ENCODE measurements around the gene RBKS. TPM values are rescaled to one million over a fixed set of nuclear protein-coding genes. Genes with fewer than 3 reads are reported as not detected.

RBKS gene
- total RNA-seq, 3 donors from 2014 or later, result 1.1 to 5.1 (median 2.9) TPM

GRCh38 chr2:27916293-27916995 lies 26.3 kb upstream of the RBKS start:
- Histone ChIP-seq H3K4me1 (peaks cover 3 to 5% of the 10 kb centered on the region in 2 donors), H3K27me3 (no peaks in the 10 kb centered on the region), H3K36me3 (no peaks in the 10 kb centered on the region), H3K27ac (peak overlapping the region; percentile 60 to 76), H3K9me3 (no peaks in the 10 kb centered on the region), H3K4me3 (no peak overlapping the region)
- intact Hi-C loops (cut with DNase I; ENCODE audit: low total_unique reads), result no loop called here
- TF ChIP-seq CTCF (IDR thresholded peaks at IDR 0.05) (no peak), POLR2AphosphoS5 (IDR thresholded peaks at IDR 0.05) (no peak), POLR2A (IDR thresholded peaks at IDR 0.05) (no peak)
- DNase-seq (ENCODE audit: low spot score in 2 of 2), result no peak

DNA sequence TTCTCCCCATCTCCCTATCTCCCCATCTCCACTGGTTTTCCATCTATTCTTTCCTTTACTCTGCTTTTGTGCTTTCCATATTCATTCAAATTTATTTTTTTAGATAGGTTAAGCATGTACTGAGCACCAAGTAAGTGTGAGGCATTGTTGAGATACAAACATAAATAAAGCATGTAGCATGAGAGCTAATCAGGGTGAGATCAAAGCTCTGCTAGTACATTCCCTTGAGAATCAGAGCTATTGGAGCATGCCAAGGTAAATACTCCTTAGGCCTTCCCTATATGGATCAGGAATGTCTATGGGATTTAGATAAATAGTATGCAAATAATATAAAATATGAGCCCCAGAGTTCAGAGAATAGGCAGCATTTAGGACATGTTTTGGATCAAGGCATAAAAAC lies 25.7 kb upstream of the RBKS start:
- DNase-seq (ENCODE audit: low spot score in 2 of 2), result no peak
- intact Hi-C loops (cut with DNase I; ENCODE audit: low total_unique reads), result no loop called here
- Histone ChIP-seq H3K4me3 (no peak overlapping the region), H3K27me3 (no peaks in the 10 kb centered on the region), H3K36me3 (no peaks in the 10 kb centered on the region), H3K9me3 (no peaks in the 10 kb centered on the region), H3K27ac (peak overlapping the region; percentile 60 to 76), H3K4me1 (peaks cover 3 to 5% of the 10 kb centered on the region in 2 donors)
- TF ChIP-seq POLR2AphosphoS5 (IDR thresholded peaks at IDR 0.05) (no peak), CTCF (IDR thresholded peaks at IDR 0.05) (no peak), POLR2A (IDR thresholded peaks at IDR 0.05) (no peak)

DNA sequence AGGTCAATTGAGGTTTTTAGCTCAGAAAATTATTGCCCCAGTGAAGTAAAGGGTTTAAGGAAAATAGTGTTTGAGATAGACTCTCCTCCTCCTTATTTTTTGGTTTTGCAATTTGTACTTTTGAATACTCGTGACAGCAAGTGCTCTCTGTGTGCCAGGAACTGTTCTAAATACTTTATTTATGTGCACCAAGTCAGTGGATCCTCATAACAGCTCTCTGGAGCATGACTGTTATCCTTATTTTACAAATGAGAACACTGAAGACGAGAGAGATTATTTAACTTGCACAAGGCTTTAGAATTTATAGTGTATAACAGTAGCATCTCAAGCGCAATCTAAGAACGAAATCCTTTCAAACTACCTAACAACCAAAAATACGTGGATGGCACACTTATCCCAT lies 25.0 kb upstream of the RBKS start:
- no peak for TF ChIP-seq POLR2AphosphoS5 (IDR thresholded peaks at IDR 0.05)
- TF ChIP-seq CTCF (IDR thresholded peaks at IDR 0.05), result no peak
- no peak for TF ChIP-seq POLR2A (IDR thresholded peaks at IDR 0.05)
- peak overlapping the region; percentile 60 to 74 for H3K27ac ChIP-seq
- H3K4me3 ChIP-seq, result no peak overlapping the region
- intact Hi-C loops (cut with DNase I; ENCODE audit: low total_unique reads), result no loop called here
- H3K9me3 ChIP-seq, result no peaks in the 10 kb centered on the region
- H3K4me1 ChIP-seq, result peaks cover 3 to 5% of the 10 kb centered on the region in 2 donors
- DNase-seq (ENCODE audit: low spot score in 2 of 2), result no peak
- no peaks in the 10 kb centered on the region for H3K36me3 ChIP-seq
- H3K27me3 ChIP-seq, result no peaks in the 10 kb centered on the region

DNA sequence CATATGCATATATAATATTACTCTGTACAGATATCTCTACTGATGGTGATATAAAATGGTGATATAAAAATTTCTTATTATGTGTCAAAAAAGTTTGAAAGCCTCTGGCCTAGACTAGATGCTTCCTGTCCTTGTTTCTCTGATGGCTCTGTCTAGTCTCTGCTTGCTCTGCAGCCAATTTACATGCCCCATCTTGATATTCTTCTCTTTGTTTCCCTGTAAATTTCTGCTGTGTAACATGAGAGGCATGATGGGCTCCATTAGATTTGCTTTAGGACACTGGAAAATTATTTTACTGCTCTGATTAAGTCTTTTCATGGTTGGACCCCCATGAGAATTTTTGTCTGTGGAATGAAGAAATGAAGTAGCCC lies 24.6 kb upstream of the RBKS start:
- H3K4me3 ChIP-seq, result no peak overlapping the region
- no peak for DNase-seq (ENCODE audit: low spot score in 2 of 2)
- H3K27me3 ChIP-seq, result no peaks in the 10 kb centered on the region
- no peaks in the 10 kb centered on the region for H3K9me3 ChIP-seq
- TF ChIP-seq POLR2AphosphoS5 (IDR thresholded peaks at IDR 0.05), result no peak
- peaks cover 3 to 5% of the 10 kb centered on the region in 2 donors for H3K4me1 ChIP-seq
- peak overlapping the region; percentile 1 to 74 for H3K27ac ChIP-seq
- intact Hi-C loops (cut with DNase I; ENCODE audit: low total_unique reads), result no loop called here
- no peaks in the 10 kb centered on the region for H3K36me3 ChIP-seq

- no peak for DNase-seq (ENCODE audit: low spot score in 2 of 2)
- H3K4me3 ChIP-seq, result no peak overlapping the region
- H3K27me3 ChIP-seq, result no peaks in the 10 kb centered on the region
- H3K9me3 ChIP-seq, result no peaks in the 10 kb centered on the region
- TF ChIP-seq POLR2AphosphoS5 (IDR thresholded peaks at IDR 0.05) (no peak), CTCF (IDR thresholded peaks at IDR 0.05) (no peak), POLR2A (IDR thresholded peaks at IDR 0.05) (no peak)
- no peaks in the 10 kb centered on the region for H3K36me3 ChIP-seq
- H3K27ac ChIP-seq, result peak overlapping the region; percentile 1 to 74
- intact Hi-C loops (cut with DNase I; ENCODE audit: low total_unique reads), result no loop called here
- H3K4me1 ChIP-seq, result peaks cover 3 to 5% of the 10 kb centered on the region in 2 donors
These were observed 24.0 kb upstream of the RBKS start for GRCh38 chr2:27914041-27914804.

Measured in breast epithelium (tissue), 4 donors.